Measurements from ENCODE around the gene ZNF79. TPM values are rescaled to one million over a fixed set of nuclear protein-coding genes. Genes with fewer than 3 reads are reported as not detected.

Gene ZNF79
- total RNA-seq, 1 experiment from 2014 or later = 6.5 TPM

DNA sequence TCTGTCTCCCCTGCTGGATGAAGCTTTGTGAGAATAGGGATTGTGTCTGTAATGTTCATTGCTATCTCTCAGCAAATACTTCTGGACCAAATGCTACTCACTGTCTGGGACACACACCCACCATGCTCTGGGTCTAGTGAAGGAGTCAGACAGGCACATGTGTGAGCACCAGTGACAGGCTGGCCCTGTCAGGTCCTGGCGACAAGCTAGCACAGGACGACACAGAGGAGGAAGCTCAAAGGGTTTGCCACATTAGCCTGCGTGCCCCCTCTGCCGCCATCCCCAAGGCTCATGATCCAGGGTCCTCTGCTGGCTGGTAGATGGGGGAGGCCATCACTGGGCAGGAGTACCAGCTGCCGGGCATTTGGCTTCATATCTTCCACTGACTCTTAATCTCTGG lies 50.4 kb downstream of the ZNF79 start:
- Histone ChIP-seq H3K36me3 (replicated peaks; ENCODE audit: control insufficient read depth, insufficient read depth, low read length) (peaks cover 7% of the 10 kb centered on the region), H3K4me3 (ENCODE audit: insufficient read depth, low read depth, low read length) (no peak overlapping the region), H3K27me3 (ENCODE audit: control insufficient read depth, insufficient read depth, low read length) (no peaks in the 10 kb centered on the region)
- DNase-seq = no peak

GRCh38 chr9:127479507-127480081 lies 55.4 kb downstream of the ZNF79 start:
- Histone ChIP-seq H3K4me3 (ENCODE audit: insufficient read depth, low read depth, low read length) (no peak overlapping the region), H3K36me3 (replicated peaks; ENCODE audit: control insufficient read depth, insufficient read depth, low read length) (peaks cover 10% of the 10 kb centered on the region)

DNA sequence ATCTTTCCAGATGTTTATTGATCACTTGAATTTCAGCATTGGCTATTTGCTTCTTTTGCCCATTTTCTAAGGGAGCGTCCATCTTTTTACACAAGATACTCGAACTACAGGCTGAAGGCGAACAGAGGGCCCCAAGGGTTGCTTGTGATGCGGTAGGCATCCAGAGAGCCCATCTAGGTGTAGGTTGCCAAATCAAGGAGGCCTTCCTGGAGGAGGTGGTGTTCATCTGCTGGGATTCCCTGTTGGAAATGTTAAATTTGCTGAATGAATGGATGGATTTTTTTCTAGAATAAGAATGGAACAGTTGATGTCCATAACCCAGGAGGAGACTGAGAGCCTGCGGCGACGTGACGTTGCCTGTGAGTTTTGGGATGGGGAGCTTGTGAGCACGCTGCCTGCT lies 58.5 kb downstream of the ZNF79 start:
- Histone ChIP-seq H3K4me3 (ENCODE audit: insufficient read depth, low read depth, low read length) (no peak overlapping the region), H3K36me3 (replicated peaks; ENCODE audit: control insufficient read depth, insufficient read depth, low read length) (peaks cover 10% of the 10 kb centered on the region), H3K27me3 (ENCODE audit: control insufficient read depth, insufficient read depth, low read length) (no peaks in the 10 kb centered on the region)
- no peak for DNase-seq

More at GRCh38 chr9:127479507-127480081, 55.4 kb downstream of the ZNF79 start:
- DNase-seq = no peak
- no peaks in the 10 kb centered on the region for H3K27me3 ChIP-seq (ENCODE audit: control insufficient read depth, insufficient read depth, low read length)

- Histone ChIP-seq H3K27me3 (ENCODE audit: control insufficient read depth, insufficient read depth, low read length) (no peaks in the 10 kb centered on the region), H3K36me3 (replicated peaks; ENCODE audit: control insufficient read depth, insufficient read depth, low read length) (peaks cover 4% of the 10 kb centered on the region), H3K4me3 (ENCODE audit: insufficient read depth, low read depth, low read length) (no peak overlapping the region)
- peak; percentile 61 for DNase-seq
Observed at GRCh38 chr9:127485995-127486394, 61.8 kb downstream of the ZNF79 start.

GRCh38 chr9:127488946-127489345 lies 64.8 kb downstream of the ZNF79 start:
- no peaks in the 10 kb centered on the region for H3K27me3 ChIP-seq (ENCODE audit: control insufficient read depth, insufficient read depth, low read length)
- no peak overlapping the region for H3K4me3 ChIP-seq (ENCODE audit: insufficient read depth, low read depth, low read length)
- DNase-seq = no peak
- H3K36me3 ChIP-seq (replicated peaks; ENCODE audit: control insufficient read depth, insufficient read depth, low read length) = peaks cover 6% of the 10 kb centered on the region

DNA sequence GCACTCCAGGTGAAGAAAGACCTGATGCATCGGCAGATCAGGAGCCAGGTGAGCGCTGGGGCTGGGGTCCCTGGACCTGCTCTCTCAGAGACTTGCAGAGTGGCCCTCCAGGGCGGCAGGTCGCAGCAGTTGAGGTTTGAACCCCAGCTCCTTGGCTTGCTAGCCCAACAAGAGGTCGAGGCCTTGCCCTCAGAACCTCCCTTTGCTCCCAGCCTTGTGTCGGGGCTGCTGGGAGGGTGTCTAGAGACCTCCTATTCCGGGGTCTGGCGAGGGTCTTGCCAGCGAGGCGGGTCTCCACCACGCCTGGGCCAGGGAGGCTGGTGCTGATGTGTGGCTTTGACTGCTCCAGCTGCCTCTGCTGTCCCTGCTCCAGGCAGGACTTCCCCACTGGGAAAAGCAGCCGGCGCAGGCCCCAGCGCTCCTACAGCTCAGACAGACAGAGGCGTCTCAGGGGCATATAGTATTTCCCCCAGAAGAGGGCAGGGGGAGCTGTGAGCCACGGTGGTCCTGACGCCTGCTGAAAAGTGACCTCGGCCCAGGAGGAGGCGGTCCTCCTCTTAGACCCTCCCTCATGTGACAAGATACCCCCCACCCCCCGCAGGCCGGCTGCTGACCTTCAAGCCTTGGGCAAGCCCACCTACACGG lies 65.4 kb downstream of the ZNF79 start:
- Histone ChIP-seq H3K36me3 (replicated peaks; ENCODE audit: control insufficient read depth, insufficient read depth, low read length) (peaks cover 8% of the 10 kb centered on the region), H3K27me3 (ENCODE audit: control insufficient read depth, insufficient read depth, low read length) (no peaks in the 10 kb centered on the region), H3K4me3 (ENCODE audit: insufficient read depth, low read depth, low read length) (no peak overlapping the region)
- peak; percentile 95 for DNase-seq

DNA sequence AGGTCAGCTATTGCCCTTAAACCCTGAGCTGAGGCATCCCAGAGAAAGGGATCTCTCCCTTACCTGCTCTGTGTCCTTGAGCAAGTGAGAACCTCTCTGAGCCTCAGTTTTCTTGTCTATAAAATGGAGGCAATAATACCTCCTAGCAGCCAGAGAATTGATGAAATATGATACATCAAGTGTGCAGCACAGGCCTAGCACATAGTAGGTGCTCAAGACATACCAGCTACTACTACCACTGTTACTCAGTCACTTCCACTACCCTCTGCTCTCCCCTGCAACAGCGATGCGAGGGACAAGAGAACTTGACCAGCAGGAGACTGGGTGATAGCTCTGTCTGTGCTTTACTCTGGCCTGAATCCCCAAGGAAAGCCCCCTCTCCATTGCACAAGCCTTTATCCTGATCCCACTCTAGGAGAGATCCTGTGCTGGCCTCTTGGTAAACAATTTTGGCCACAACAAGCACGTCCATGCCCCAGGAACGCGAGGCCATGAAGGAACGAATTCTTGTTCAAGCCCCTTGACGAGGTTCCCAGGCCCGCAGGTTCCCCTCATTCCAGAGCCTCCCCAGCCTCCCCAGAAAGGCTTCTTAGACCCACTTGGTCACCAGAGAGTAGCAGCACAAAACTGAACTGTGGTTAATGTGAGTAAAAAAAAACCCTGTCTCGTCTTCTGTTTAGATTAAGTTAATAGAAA lies 66.5 kb downstream of the ZNF79 start:
- Histone ChIP-seq H3K36me3 (replicated peaks; ENCODE audit: control insufficient read depth, insufficient read depth, low read length) (peaks cover 8% of the 10 kb centered on the region), H3K4me3 (ENCODE audit: insufficient read depth, low read depth, low read length) (no peak overlapping the region), H3K27me3 (ENCODE audit: control insufficient read depth, insufficient read depth, low read length) (no peaks in the 10 kb centered on the region)
- DNase-seq = no peak

GRCh38 chr9:127491516-127491915 lies 67.3 kb downstream of the ZNF79 start:
- no peak overlapping the region for H3K4me3 ChIP-seq (ENCODE audit: insufficient read depth, low read depth, low read length)
- no peak for DNase-seq
- H3K36me3 ChIP-seq (replicated peaks; ENCODE audit: control insufficient read depth, insufficient read depth, low read length) = peaks cover 8% of the 10 kb centered on the region
- H3K27me3 ChIP-seq (ENCODE audit: control insufficient read depth, insufficient read depth, low read length) = no peaks in the 10 kb centered on the region

DNA sequence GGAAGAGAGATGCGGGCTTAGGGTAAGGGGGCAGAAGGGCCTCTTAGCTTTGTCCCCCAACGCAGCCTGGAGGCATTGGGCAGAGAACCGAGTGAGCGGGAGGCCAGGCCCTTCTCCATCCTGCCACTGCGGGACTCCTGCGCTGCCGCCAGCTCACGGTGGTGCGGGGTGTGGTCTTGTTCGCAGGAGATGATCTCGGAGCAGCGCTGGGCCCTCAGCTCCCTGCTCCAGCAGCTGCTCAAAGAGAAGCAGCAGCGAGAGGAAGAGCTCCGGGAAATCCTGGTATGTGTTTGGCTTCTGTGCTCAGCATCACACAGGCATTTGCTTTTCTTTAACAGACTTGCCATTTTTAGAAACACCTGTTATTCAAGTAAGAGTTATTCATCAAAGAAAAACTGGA lies 68.4 kb downstream of the ZNF79 start:
- DNase-seq = no peak
- Histone ChIP-seq H3K36me3 (replicated peaks; ENCODE audit: control insufficient read depth, insufficient read depth, low read length) (peaks cover 10% of the 10 kb centered on the region), H3K4me3 (ENCODE audit: insufficient read depth, low read depth, low read length) (no peak overlapping the region), H3K27me3 (ENCODE audit: control insufficient read depth, insufficient read depth, low read length) (no peaks in the 10 kb centered on the region)

DNA sequence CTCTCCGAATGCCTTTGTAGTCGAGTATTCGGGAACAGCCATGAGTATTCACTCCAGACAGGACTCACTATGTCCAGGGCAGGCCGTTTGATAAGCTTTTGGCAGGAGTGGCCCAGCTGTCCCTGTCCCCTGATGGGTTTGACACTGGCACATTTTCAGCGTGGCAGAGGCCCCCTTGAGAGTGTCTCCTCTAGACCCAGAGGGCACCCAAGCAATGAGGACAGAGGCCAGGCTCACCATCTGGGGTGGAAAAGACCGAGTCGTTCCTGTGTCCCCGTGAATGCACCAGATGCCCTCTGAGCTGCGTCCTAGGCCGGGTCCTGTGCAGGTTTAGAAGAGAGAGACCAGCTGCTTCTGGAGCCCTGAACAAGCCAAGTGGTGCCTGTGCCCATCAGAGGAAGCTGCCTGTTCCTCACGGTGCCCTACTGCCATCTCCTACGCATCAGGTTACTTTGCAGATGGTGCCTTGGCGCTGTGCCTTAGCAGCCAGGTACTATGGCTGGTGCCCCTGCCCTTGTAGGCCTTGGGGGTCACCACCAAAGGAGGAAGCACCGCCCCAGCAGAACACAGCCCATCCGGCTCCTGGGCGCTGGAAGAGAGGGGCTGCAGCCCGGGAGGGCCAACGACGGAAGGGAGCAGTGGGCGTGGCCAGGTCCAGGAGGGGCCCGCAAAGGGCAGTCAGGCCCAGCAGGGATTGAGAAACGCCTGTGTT lies 69.6 kb downstream of the ZNF79 start:
- peaks cover 10% of the 10 kb centered on the region for H3K36me3 ChIP-seq (replicated peaks; ENCODE audit: control insufficient read depth, insufficient read depth, low read length)
- no peak for DNase-seq
- H3K27me3 ChIP-seq (ENCODE audit: control insufficient read depth, insufficient read depth, low read length) = no peaks in the 10 kb centered on the region
- H3K4me3 ChIP-seq (ENCODE audit: insufficient read depth, low read depth, low read length) = no peak overlapping the region

- H3K36me3 ChIP-seq (replicated peaks; ENCODE audit: control insufficient read depth, insufficient read depth, low read length) = peaks cover 10% of the 10 kb centered on the region
- DNase-seq = no peak
Observed at GRCh38 chr9:127494304-127494702, 70.1 kb downstream of the ZNF79 start.

More at GRCh38 chr9:127494304-127494702, 70.1 kb downstream of the ZNF79 start:
- H3K4me3 ChIP-seq (ENCODE audit: insufficient read depth, low read depth, low read length) = no peak overlapping the region
- no peaks in the 10 kb centered on the region for H3K27me3 ChIP-seq (ENCODE audit: control insufficient read depth, insufficient read depth, low read length)

Other genes starting within 250 kb of the ZNF79 start
- 2.9 and 6.7 TPM in 2 replicates for gene GARNL3, start 159.6 kb upstream of the ZNF79 start, total RNA-seq (2014; rRNA removed; shearing (Covaris generic))
- 18.8 and 23.3 TPM in 2 replicates for gene SLC2A8, start 27.2 kb upstream of the ZNF79 start, total RNA-seq (2014; rRNA removed; shearing (Covaris generic))
- gene RPL12, start 27.0 kb downstream of the ZNF79 start, total RNA-seq (2014; rRNA removed; shearing (Covaris generic)) = 2,182 and 2,219 TPM in 2 replicates
- gene LRSAM1, start 27.1 kb downstream of the ZNF79 start, total RNA-seq (2014; rRNA removed; shearing (Covaris generic)) = 15.8 and 18.5 TPM in 2 replicates
- gene STXBP1, start 187.9 kb downstream of the ZNF79 start, total RNA-seq (2014; rRNA removed; shearing (Covaris generic)) = 5.9 and 12.0 TPM in 2 replicates

Data from H7 (cell line).